ENCODE measurements around the gene SPATA18.

DNA sequence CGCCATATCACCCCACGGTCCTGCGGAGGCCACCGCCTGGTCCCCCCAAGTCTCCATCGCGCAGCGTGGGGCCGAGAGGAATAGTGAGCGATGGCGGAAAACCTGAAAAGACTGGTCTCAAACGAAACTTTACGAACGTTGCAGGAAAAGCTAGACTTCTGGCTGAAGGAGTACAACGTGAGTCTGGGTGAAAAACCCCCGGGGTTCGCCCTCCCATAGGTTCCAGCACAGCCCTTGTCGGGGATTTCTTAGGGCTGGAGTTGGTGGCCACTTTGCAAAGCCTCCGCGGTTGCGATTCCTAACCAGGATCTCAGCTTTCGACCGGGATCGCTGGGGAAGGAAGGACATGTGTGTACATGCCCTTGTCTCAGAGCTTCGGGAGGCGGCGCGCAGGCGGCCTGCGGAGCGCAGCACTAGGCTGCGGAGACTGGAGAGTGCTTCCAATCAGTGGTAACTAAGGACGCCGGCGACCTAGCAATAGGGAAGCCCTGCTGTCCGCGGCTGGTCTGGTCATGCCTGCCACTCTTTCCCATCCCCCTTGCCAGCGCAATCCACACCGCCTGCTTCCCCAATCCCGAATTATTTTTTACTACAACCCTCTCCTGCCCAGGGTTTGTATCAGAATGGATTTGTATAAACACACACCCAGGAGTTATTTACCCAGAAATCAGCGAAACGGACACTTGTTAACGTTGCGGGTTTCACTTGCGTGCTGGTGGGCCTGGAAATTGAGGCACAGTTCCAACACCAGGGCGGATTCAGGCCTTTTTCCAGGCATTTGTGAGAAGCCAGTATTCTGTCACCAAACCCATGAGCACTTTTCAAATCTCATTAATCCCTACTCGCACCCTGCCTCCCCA is 741 bp downstream of the SPATA18 start:
- TF ChIP-seq, protein P1, sequence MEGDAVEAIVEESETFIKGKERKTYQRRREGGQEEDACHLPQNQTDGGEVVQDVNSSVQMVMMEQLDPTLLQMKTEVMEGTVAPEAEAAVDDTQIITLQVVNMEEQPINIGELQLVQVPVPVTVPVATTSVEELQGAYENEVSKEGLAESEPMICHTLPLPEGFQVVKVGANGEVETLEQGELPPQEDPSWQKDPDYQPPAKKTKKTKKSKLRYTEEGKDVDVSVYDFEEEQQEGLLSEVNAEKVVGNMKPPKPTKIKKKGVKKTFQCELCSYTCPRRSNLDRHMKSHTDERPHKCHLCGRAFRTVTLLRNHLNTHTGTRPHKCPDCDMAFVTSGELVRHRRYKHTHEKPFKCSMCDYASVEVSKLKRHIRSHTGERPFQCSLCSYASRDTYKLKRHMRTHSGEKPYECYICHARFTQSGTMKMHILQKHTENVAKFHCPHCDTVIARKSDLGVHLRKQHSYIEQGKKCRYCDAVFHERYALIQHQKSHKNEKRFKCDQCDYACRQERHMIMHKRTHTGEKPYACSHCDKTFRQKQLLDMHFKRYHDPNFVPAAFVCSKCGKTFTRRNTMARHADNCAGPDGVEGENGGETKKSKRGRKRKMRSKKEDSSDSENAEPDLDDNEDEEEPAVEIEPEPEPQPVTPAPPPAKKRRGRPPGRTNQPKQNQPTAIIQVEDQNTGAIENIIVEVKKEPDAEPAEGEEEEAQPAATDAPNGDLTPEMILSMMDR (conservative IDR thresholded peaks at IDR 0.05 in 1 of 2, IDR thresholded peaks at IDR 0.05 in 1 of 2; ENCODE audit: extremely low read depth in 1 of 2, insufficient read depth in 1 of 2, low read depth in 1 of 2, low read length in 2 of 2), result no peak
- no peak for TF ChIP-seq EZH2 (IDR thresholded peaks at IDR 0.05; ENCODE audit: borderline replicate concordance, low read length)
